GM18502 (cell line): ENCODE results near the gene PPFIA2.

Source experiments
- ATAC-seq: cut with Tn5 transposase; IDR thresholded peaks from one replicate; pipeline ENCODE4 v1.9.1; 2021; ENCODE audit warnings: mild to moderate bottlenecking; ENCODE audit not compliant: unreplicated experiment, poor library complexity

Gene PPFIA2

DNA sequence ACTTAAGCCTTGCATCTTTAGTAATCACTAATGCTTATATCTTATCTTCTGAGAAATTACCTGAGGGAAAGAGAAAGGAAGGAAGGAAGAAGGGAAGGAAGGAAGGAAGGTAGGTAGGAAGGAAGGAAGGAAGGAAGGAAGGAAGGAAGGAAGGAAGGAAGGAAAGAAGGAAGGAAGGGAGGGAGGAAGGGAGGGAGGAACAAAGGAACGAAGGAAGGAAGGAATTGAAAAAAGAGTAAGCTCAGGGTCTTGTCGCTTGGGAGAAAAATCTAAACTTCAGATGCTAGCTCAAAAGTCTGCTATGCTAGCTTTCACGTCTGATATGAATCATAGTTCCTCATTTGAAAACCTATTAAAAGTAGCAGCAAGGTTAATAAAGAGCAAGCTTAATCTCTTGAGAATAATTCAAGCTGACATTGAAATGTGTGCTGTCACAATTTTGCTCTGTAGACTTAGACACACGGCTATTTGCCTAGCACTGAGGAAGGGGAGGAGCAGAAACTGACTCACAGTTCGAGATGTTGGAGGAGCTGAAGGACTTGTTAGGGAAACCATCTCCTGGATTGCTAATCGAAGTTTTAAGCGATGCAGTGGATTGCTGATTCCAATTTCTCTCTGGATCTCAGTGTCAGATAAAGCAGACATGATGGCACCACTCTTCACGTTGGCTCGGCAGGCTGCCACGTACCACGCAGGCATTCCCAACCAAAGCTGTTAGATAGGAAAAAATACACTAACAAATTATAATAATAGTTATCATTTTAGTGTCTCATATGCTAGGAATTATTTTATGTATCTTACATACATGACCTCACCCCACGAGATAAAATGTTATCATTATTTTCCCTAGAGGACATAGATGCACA, 464.6 kb downstream of the PPFIA2 start:
- ATAC-seq = no peak

GRCh38 chr12:81288651-81289050, 470.5 kb downstream of the PPFIA2 start:
- no peak for ATAC-seq

- no peak for ATAC-seq
These were observed 475.0 kb downstream of the PPFIA2 start for GRCh38 chr12:81284137-81284536.

DNA sequence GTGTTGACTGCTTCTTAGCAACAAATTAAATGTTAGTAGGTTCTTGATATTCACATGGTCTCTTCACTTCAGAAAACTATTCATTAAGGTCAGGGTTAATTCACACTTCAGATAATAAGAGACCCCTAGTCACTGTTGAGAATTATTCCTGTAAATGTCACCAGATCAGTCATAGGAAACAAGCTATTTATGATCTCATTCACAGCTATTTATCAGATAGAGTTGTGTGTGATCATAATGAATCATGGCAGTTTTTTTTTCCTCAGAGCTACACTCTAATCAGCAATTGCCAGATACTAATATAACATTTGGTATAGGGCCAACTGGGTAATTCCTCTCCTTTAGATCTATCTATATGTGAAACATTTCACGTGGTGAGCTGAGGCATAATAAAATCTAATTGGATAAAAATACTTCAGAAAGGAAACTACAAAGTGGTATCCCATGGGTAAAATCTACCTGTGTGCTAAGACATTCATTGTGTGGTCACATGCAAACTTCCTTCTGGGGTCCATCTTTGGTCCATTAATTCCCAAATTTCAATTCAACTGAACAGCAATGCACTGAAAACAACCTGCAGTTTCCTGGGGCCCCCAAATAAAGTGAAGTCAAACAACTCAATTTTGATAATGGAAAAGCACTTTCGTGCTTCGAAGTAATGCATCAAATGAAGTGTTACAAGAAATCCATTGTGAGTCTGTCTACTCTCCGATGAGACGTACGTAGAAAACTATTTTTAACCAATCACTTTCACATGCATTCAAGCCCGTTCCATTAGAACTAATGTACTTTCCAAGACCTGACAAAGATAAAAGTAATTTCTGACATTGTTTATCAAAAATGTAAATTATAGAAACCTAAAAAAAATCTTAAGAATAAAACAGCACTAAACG, 484.3 kb downstream of the PPFIA2 start:
- ATAC-seq = no peak

GRCh38 chr12:81270385-81270784, 488.8 kb downstream of the PPFIA2 start:
- ATAC-seq = no peak

- ATAC-seq = no peak
These were observed 496.1 kb downstream of the PPFIA2 start for GRCh38 chr12:81263072-81263471.

DNA sequence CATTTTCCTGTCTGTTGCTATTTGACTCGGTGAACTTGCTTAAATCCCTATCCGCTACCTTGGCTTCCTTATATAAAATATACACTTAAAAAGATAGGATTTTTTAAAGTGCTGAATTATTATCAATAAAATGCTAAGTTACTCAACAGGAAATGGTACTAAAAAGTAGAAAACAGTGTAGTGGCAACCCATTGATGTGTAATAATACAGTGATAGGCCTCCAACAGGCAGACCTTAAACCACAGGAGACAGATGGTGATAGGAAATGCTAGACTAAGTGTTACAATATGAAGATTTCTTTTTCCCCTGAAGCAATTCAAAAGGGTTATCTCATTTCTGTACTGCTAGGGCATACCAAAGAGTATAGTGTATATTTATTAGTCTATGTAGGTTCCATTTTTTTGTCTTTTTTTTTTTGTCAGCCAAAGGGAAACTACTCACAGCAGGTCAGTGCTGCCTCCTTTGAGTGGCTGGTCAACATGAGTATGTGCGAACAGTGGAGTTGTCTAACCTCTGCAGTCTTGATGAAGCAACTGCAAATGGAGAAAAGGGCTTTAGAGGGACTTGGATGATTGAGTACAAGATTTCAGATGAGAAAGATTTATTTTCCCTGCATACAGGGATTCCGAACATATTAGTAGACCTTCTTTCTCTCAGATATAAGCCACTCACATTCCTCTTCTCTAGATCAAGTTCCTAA, 497.5 kb downstream of the PPFIA2 start:
- ATAC-seq = no peak

- no peak for ATAC-seq
These were observed 499.8 kb downstream of the PPFIA2 start for GRCh38 chr12:81259360-81259759.

DNA sequence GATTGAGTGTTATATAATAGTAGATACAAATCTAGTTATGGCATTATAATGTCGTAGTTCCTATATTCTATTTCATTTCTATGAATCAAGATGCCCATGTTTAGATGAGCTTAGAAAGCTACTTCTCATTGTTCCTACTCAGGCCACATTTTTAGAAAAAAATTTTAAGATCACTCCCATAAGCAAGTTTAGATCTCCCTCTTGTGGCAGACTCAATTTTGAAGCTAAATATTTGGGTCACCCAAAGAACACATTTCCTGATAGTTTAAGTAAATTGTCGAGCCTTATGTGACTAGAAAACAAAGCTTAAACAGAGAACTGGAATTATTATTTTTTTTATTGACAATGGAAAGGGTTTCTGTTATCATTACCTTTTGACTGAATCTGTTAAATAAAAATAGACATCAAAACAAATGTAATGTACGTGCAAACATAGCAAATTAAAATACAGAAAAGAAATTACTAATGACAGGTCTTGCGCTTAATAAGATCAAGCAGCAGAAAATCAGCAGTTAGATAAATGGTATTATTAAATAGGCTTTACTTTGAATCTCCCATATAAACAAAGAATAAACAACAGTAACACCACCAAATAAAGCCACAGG, 501.1 kb downstream of the PPFIA2 start:
- ATAC-seq = no peak

GRCh38 chr12:81255947-81256346, 503.2 kb downstream of the PPFIA2 start:
- ATAC-seq = no peak

- no peak for ATAC-seq
These were observed 503.7 kb downstream of the PPFIA2 start for GRCh38 chr12:81255456-81255855.

GRCh38 chr12:81253360-81253759, 505.8 kb downstream of the PPFIA2 start:
- ATAC-seq = no peak

GRCh38 chr12:81252228-81252627, 506.9 kb downstream of the PPFIA2 start:
- no peak for ATAC-seq

- no peak for ATAC-seq
These were observed 509.2 kb downstream of the PPFIA2 start for GRCh38 chr12:81249976-81250375.

DNA sequence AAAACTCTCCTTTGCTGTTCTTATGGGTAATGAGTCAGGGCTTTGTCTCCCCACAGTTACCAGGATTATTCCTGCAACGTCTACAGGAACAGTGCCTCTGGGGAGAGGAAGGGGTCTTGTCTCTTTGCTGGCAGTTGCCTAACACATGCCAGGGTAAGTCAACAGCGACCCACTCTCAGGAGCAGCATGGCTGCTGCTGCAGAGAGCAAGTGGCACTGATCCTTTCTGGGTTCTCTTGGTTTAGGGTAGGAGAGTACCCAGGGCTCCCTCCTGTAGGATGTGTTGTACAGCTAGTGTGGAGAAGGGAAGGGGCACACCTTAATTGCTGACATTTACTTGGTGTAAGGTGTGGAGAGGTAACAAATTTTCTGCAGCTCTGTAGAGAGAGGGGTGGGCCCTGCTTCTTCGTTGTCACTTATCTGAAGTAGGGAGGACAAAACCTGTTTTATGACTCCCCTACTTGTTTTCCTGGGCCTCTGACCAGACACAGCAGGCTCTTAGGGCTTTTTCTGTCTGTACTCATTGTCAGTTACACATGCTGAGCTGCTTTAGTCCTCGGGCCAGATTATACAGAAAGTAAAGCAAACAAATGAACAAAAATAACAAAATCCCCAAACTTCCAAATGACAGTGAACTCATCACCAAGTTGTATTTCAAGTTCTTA, 513.1 kb downstream of the PPFIA2 start:
- ATAC-seq = no peak

- ATAC-seq = no peak
These were observed 513.7 kb downstream of the PPFIA2 start for GRCh38 chr12:81245458-81245857.

DNA sequence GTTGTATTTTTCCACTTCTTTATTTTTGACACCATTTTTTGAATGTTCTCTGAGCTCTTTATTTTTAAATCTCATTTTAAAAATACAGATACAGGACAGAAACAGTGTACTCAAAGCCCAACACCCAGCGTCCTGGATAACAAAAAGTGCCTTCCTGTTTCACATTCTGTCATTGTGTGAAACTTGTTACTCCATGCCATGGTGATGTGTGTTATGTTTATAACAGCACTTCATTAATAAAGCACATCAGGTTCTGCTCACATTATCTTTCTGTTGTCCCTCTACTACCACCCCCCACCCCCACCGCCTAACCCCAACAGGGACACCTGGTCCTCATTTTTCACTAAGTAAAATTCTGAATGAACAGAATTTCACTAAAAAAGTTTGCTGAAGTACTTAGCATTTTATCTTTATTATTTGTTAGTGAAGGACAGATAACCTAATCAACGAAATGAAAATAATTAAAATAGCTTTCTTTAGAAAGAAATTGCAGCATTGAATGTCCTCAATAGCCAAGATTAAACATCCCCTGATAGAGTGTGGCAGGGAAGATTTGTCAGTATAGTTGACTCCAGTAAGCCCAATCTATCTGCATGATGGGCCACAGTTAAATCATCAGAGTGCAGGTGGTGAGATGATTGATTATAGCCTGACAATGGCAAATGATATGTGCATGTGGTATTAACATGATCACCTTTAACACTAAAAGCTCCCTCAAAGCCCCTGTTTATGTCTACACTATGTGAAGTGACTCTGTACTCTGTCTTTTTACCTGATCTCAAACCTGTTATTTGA, 527.4 kb downstream of the PPFIA2 start:
- no peak for ATAC-seq

- no peak for ATAC-seq
These were observed 529.4 kb downstream of the PPFIA2 start for GRCh38 chr12:81229759-81230158.

DNA sequence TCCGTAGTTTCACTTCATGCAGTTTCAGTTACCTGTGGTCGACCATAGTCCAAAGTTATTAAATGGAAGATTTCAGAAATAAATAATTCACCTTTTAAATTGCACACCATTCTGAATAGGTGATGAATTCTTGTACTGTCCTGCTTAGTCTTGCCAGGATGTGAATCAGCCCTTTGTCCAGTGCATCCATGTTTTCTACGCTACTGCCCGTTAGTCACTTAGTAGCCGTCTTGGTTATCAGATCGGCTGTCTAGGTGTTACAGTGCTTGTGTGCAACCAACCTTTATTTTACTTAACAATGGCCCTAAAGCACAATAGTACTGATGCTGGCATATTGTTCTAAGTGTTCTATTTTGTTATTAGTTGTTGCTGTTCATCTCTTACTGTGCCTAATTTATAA, 534.5 kb downstream of the PPFIA2 start:
- ATAC-seq = no peak
